Esophagus muscularis mucosa (tissue), 4 donors: Measurements from ENCODE around the gene TMEM63C.

Source experiments
- CTCF ChIP-seq, 3 experiments: fragments of 200-600 bp in 2 of 3; fragments of 450-650 bp in 1 of 3; sonication (generic) in 2 of 3; IDR thresholded peaks; one replicate each; pipeline ENCODE4 v1.5.1; 2017 to 2019; ENCODE audit warnings: antibody characterized with exemption in 3 of 3, mild to moderate bottlenecking in 2 of 3, moderate library complexity in 1 of 3
- EP300 ChIP-seq: sonication (generic); formaldehyde crosslinking; IDR thresholded peaks from one replicate; pipeline ENCODE4 v1.6.1; 2017; ENCODE audit warnings: antibody characterized with exemption
- POLR2A ChIP-seq: fragments of 450-650 bp; IDR thresholded peaks from one replicate; pipeline ENCODE4 v1.6.1; 2017; ENCODE audit warnings: antibody characterized with exemption, moderate library complexity, mild to moderate bottlenecking, low read depth
- POLR2AphosphoS5 ChIP-seq, 2 donors: sonication (generic); formaldehyde crosslinking; IDR thresholded peaks; one replicate each; pipeline ENCODE4 v1.6.1; 2017; ENCODE audit warnings: antibody characterized with exemption in 2 of 2

GRCh38 chr14:77253333-77254190 lies 72.0 kb downstream of the TMEM63C start:
- TF ChIP-seq CTCF (IDR thresholded peaks at IDR 0.05): no peak
- TF ChIP-seq POLR2A: no peak
- no peak for TF ChIP-seq POLR2AphosphoS5 (IDR thresholded peaks at IDR 0.05)
- no peak for TF ChIP-seq EP300
